Measurements from ENCODE around the gene CTBS.

GRCh38 chr1:84587099-84587498 is 12.9 kb upstream of the CTBS start:
- TF ChIP-seq, protein P1, sequence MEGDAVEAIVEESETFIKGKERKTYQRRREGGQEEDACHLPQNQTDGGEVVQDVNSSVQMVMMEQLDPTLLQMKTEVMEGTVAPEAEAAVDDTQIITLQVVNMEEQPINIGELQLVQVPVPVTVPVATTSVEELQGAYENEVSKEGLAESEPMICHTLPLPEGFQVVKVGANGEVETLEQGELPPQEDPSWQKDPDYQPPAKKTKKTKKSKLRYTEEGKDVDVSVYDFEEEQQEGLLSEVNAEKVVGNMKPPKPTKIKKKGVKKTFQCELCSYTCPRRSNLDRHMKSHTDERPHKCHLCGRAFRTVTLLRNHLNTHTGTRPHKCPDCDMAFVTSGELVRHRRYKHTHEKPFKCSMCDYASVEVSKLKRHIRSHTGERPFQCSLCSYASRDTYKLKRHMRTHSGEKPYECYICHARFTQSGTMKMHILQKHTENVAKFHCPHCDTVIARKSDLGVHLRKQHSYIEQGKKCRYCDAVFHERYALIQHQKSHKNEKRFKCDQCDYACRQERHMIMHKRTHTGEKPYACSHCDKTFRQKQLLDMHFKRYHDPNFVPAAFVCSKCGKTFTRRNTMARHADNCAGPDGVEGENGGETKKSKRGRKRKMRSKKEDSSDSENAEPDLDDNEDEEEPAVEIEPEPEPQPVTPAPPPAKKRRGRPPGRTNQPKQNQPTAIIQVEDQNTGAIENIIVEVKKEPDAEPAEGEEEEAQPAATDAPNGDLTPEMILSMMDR (IDR thresholded peaks at IDR 0.05; ENCODE audit: borderline replicate concordance, extremely low read depth, low read length, poor library complexity, severe bottlenecking) = no peak
- no peak for TF ChIP-seq EZH2 (IDR thresholded peaks at IDR 0.05; ENCODE audit: borderline replicate concordance, low read depth, low read length, severe bottlenecking)

All from DND-41 (cell line).